Parathyroid adenoma (tissue), 2 donors: ENCODE measurements around the gene TPPP.

Experiments used
- H2AFZ ChIP-seq: fragments of 300-600 bp; sonication (generic); one replicate; pipeline ENCODE4 v1.7.0; 2017; ENCODE audit warnings: antibody characterized with exemption, mild to moderate bottlenecking
- H3K27ac ChIP-seq: fragments of 300-600 bp; sonication (generic); one replicate; pipeline ENCODE4 v1.7.0; 2017
- H3K27me3 ChIP-seq: fragments of 300-600 bp; sonication (generic); one replicate; pipeline ENCODE4 v1.7.0; 2017; ENCODE audit warnings: low read length; ENCODE audit not compliant: control insufficient read depth, insufficient read depth
- H3K36me3 ChIP-seq: fragments of 300-600 bp; sonication (generic); one replicate; pipeline ENCODE4 v1.7.0; 2017; ENCODE audit warnings: low read length; ENCODE audit not compliant: control insufficient read depth, insufficient read depth
- H3K4me1 ChIP-seq: fragments of 300-600 bp; sonication (generic); one replicate; pipeline ENCODE4 v1.7.0; 2017; ENCODE audit warnings: control low read depth
- H3K4me2 ChIP-seq: fragments of 300-600 bp; sonication (generic); one replicate; pipeline ENCODE4 v1.7.0; 2017; ENCODE audit warnings: low read length
- H3K4me3 ChIP-seq: fragments of 300-600 bp; sonication (generic); one replicate; pipeline ENCODE4 v1.7.0; 2017; ENCODE audit warnings: low read depth, low read length
- H3K79me2 ChIP-seq: fragments of 300-600 bp; sonication (generic); one replicate; pipeline ENCODE4 v1.7.0; 2017; ENCODE audit warnings: control low read depth
- H3K9ac ChIP-seq: fragments of 300-600 bp; sonication (generic); one replicate; pipeline ENCODE4 v1.7.0; 2017; ENCODE audit warnings: mild to moderate bottlenecking
- H3K9me3 ChIP-seq: fragments of 300-600 bp; sonication (generic); one replicate; pipeline ENCODE4 v1.7.0; 2017; ENCODE audit warnings: low read length; ENCODE audit not compliant: control insufficient read depth
- TF ChIP-seq, protein P1 (sequence below): fragments of 300-600 bp; sonication (generic); IDR thresholded peaks from one replicate; pipeline ENCODE4 v1.7.0; 2017; ENCODE audit warnings: antibody characterized with exemption, mild to moderate bottlenecking
- donor health status: primary hyperparathyroidism.

TPPP gene

DNA sequence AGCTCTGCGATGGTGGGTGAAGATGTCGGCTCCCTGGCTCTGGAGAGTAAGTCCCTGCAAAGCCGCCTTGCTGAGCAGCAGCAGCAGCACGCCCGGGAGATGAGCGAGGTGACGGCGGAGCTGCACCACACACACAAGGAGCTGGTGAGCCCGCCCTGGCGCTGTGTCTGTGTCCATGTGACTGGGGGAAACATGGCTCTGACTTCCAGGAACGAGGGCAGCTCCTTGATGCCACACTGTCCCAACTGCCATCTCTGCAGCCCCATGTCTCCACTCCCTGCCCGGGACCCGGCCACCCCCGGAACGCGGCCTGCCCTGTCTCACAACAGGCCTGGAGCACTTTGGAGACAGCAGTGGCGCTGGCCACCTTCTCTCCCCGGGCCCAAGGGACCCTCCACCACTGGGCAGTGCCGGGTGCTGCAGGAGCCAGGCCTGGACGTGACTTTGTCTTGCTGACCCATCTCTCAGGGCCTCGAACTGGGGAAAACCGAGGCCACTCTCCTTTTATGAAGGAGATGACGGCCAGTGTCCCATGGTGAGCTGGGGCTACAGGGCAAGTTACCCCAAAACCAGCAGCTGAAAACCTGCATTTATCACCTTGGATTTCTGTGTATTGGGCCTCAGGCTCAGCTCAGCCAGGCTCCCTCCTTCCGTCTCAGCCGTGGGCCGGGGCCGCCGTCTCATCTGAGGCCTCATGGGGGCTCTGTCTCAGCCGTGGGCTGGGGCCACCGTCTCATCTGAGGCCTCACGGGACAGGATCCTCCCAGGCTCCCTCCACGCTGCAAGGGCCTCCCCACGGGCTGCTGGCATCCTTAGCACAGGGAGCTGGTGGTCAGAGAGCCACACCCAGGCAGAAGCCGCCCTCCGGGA, 52.5 kb downstream of the TPPP start:
- Histone ChIP-seq H3K27ac (no peak overlapping the region), H3K4me1 (no peaks in the 10 kb centered on the region), H3K4me2 (no peak overlapping the region), H3K4me3 (no peak overlapping the region), H3K36me3 (no peaks in the 10 kb centered on the region), H2AFZ (no peak overlapping the region), H3K9ac (no peak overlapping the region), H3K9me3 (no peaks in the 10 kb centered on the region), H3K79me2 (peaks cover under 1% of the 10 kb centered on the region), H3K27me3 (no peaks in the 10 kb centered on the region)
- TF ChIP-seq, protein P1, sequence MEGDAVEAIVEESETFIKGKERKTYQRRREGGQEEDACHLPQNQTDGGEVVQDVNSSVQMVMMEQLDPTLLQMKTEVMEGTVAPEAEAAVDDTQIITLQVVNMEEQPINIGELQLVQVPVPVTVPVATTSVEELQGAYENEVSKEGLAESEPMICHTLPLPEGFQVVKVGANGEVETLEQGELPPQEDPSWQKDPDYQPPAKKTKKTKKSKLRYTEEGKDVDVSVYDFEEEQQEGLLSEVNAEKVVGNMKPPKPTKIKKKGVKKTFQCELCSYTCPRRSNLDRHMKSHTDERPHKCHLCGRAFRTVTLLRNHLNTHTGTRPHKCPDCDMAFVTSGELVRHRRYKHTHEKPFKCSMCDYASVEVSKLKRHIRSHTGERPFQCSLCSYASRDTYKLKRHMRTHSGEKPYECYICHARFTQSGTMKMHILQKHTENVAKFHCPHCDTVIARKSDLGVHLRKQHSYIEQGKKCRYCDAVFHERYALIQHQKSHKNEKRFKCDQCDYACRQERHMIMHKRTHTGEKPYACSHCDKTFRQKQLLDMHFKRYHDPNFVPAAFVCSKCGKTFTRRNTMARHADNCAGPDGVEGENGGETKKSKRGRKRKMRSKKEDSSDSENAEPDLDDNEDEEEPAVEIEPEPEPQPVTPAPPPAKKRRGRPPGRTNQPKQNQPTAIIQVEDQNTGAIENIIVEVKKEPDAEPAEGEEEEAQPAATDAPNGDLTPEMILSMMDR: no peak

DNA sequence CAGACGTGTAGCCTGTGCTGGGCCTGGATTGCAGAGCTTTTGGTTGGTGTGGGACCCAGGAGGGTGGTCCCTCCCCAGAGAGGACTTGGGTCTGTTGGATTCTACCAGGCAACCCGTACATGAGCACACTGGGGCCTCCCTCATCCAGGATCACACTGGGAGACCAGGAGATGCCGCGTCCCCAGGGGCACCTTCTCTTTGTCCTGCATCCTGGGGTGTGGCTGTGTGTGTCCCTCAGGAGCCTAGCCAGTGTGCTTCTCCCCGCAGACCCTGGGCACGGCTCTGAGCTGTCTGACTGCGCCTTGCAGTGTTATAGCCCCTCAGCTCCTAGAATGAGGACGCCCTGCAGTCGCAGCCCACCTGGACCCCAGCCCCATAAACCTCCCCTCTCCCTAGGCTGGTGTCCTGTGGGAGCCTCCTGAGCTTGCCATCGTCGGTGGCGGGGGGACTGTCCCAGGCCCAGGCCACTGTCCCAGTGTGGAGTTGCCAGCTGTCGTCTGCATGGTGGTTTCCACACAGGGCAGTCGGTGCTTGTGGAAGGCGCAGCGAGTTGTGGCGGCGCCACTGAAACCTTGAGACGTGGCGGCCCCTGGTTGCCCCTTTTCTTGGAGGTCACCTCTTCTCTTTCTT, 53.5 kb downstream of the TPPP start:
- Histone ChIP-seq H3K9me3 (no peaks in the 10 kb centered on the region), H3K4me3 (no peak overlapping the region), H3K4me2 (no peak overlapping the region), H3K79me2 (peaks cover 2% of the 10 kb centered on the region), H3K4me1 (no peaks in the 10 kb centered on the region), H3K9ac (no peak overlapping the region), H3K27me3 (no peaks in the 10 kb centered on the region), H3K27ac (no peak overlapping the region), H2AFZ (no peak overlapping the region), H3K36me3 (no peaks in the 10 kb centered on the region)
- TF ChIP-seq, protein P1: no peak

DNA sequence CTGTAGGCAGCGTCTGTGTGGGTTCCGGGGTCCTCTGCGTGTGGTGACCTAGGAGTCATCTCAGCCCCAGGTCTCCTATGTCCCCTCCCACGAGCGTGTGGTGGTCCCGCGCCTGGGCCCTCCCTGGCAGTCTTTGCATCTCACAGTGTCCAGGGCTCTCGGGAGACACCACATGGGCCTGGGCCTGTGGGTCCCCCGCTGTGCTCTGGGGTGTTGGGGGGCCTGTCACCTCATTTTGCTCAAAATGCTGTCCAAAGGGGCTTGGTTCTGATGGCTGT, 54.0 kb downstream of the TPPP start:
- no peak overlapping the region for H3K27ac ChIP-seq
- no peak overlapping the region for H2AFZ ChIP-seq
- no peaks in the 10 kb centered on the region for H3K36me3 ChIP-seq
- TF ChIP-seq, protein P1: no peak
- no peak overlapping the region for H3K9ac ChIP-seq
- H3K4me2 ChIP-seq: no peak overlapping the region
- no peaks in the 10 kb centered on the region for H3K27me3 ChIP-seq
- H3K4me1 ChIP-seq: no peaks in the 10 kb centered on the region
- peaks cover 2% of the 10 kb centered on the region for H3K79me2 ChIP-seq
- H3K9me3 ChIP-seq: no peaks in the 10 kb centered on the region
- no peak overlapping the region for H3K4me3 ChIP-seq

DNA sequence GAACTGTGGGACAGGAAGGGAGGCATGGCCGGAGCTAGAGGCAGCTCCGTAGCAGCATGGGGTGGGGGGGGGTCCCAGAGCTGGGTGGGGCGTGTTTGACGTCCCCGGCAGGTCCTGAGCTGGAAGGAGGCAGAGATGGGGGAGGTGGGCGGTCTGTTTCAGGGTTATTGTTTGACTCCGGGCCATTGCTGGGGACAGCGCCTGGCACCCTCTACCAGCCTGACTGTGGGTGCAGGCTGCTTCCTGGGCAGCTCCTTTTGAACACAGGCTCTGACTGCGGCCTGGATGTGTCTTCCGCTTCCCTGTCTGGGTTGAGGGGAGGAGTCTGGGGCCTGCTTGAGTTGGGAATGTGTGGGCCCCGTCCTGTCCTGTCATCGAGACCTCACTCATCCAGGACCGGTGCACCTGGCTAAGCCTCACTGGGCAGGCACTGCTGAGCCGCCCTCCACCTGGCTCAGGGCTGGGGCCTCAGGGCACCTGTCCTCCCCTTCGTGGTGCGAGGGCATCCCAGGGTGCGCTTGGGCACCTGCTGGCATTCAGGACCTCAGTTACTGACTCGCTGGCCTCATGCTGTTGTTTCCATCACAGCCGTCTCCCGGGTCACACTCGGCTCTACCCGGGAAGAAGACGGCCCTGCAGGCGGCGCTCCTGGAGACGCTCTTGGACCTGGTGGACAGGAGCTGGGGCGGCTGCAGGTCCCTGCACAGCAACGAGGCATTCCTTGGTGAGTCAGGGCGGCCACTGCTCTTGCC, 54.5 kb downstream of the TPPP start:
- Histone ChIP-seq H3K4me3 (no peak overlapping the region), H3K4me1 (no peaks in the 10 kb centered on the region), H3K9ac (no peak overlapping the region), H3K27me3 (no peaks in the 10 kb centered on the region), H3K36me3 (no peaks in the 10 kb centered on the region), H2AFZ (no peak overlapping the region), H3K27ac (no peak overlapping the region), H3K4me2 (no peak overlapping the region), H3K9me3 (no peaks in the 10 kb centered on the region), H3K79me2 (peaks cover 2% of the 10 kb centered on the region)
- TF ChIP-seq, protein P1: no peak
